Raji (cell line): ENCODE results near the gene CDCP1.

Source experiments
- POLR2A ChIP-seq: IDR thresholded peaks from 2 replicates; pipeline ENCODE4 v1.6.1; 2011; ENCODE audit warnings: low read depth, low read length, control low read depth; ENCODE audit not compliant: insufficient read depth

CDCP1 gene

GRCh38 chr3:45153658-45154437 is 7.7 kb upstream of the CDCP1 start:
- no peak for TF ChIP-seq POLR2A

GRCh38 chr3:45152307-45152706 is 6.1 kb upstream of the CDCP1 start:
- TF ChIP-seq POLR2A: no peak

DNA sequence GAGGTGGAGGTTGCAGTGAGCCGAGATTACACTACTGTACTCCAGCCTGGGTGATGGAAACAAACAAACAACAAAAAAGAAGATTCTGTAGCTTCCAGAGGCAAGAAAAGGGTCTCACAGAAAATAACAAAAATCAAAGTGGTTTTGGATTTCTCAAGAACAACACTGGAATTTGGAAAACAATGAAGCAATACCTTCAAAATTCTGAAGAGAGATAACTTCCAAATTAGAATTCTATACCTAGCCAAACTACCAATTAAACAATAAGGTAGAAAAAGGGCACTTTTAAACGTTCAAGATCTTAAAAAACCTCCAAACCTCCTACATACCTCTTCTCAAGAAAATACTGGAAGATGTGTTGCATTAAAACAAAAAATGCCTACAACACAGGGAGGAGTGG is 4.9 kb upstream of the CDCP1 start:
- no peak for TF ChIP-seq POLR2A

- TF ChIP-seq POLR2A: no peak
Observed at GRCh38 chr3:45148921-45149320, 2.7 kb upstream of the CDCP1 start.

DNA sequence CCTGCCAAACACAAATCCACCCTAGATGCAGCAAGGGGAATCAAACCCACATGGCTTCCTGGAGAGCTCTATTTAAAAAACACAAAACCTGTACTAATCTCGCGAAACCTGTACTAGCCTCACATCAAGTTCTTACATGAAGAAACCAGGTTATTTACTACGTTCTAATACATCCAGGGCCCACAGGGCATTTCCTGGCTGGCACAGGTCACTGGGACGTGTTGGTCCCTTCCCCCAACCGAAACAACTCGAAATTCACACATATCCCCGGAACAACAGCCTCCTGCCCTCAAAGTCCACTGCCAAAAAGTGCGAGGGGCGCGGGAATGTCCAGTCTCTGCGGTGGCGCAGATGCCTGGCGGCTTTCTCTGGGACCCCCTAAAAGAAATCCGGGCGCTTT is 955 bp downstream of the CDCP1 start:
- TF ChIP-seq POLR2A: no peak

- TF ChIP-seq POLR2A: no peak
Observed at GRCh38 chr3:45143673-45144671, 2.2 kb downstream of the CDCP1 start.

DNA sequence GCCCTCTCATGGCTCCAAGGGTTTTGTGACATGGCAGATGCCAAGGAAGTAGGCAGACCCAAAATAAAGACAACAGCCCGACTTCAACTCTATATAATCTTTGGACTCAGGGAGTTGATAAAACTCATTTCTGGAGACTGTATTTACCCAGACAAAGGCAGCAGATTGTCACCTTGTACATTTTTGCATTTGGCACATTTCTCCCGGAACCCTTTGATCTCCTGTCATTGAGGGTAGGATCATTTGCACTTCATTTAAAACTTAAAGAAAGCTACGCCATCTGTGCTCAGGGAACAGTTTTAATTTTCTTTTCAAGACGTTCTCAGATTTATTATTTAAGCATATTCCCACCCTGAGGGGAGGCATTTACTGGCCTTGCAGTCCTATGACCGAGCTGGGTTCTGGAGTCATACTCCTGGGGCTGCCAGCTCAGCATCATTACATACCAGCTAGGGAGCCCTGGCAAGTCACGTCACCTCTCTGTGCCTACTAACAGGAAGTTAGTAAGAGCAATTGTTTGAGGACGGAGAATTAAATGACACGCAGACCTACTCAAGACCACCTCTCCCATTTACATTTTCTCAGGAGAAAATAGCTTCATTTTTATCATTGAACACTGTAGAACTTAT is 5.9 kb downstream of the CDCP1 start:
- no peak for TF ChIP-seq POLR2A

GRCh38 chr3:45139372-45140140 is 6.6 kb downstream of the CDCP1 start:
- no peak for TF ChIP-seq POLR2A

GRCh38 chr3:45137656-45138181 is 8.5 kb downstream of the CDCP1 start:
- TF ChIP-seq POLR2A: no peak

DNA sequence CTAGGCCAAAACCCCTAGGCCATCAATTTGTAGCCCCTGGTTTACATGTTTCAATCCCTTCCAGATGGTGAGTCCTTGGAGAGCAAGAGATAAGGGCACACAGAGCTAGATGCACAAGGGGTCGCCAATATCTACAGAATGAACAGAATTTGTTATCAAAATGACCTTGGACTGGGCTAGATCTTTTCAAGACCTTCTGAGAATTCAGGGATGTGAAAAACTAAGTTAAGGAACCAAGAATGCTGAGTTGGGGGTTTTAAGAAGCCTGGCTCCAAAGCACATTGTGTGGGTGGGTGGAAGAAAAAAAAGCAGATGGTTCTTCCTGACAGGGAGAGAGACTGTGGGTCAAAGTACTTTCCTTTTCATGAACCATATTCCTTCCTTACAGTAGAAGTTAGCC is 10.2 kb downstream of the CDCP1 start:
- TF ChIP-seq POLR2A: no peak

DNA sequence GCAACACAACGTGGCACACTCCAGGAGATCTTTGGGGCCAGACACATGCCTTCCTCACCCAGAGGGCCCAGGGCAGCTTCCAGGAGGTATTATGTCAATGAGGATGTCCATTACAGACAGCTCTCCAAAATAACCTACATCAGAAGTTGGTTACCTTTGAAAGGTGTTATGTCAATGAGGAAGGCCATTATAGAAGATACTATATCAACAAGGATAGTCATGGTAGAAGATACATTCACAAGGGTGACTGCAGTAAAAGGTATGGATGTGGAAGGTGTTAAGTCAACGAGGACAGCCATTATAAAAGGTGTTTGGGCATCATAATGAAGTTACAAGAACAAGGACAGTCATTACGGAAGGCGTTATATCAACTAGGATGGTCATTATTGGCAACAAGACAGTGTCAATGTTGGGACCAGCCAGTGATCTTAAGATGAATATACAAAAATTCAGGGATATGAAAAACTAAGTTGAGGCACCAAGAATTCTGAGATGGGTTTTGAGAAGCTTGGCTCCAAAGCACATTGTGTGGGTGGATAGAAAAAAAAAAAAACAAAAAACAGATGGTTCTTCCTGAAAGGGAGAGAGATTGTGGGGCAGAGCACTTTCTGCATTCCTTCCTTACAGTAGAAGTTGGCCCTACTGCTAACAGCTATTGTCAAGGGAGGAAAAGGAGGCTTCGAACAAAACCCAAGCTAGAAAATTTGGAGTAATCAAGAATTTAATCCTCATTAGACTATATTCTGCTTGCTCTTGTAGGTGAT is 11.2 kb downstream of the CDCP1 start:
- no peak for TF ChIP-seq POLR2A

- TF ChIP-seq POLR2A: no peak
Observed at GRCh38 chr3:45132568-45133211, 13.5 kb downstream of the CDCP1 start.

GRCh38 chr3:45131201-45131600 is 15.0 kb downstream of the CDCP1 start:
- TF ChIP-seq POLR2A: no peak
